HG02610 (cell line): ENCODE results near the gene PPP3CA.
"Not testable (repeated sequence)": the region's sequence is repeated elsewhere in the genome, so short reads cannot be mapped to it uniquely, and the experiment has no call there.

ENCODE experiments used
- ATAC-seq: cut with Tn5 transposase; IDR thresholded peaks from one replicate; pipeline ENCODE4 v1.9.1; 2021; ENCODE audit warnings: mild to moderate bottlenecking, moderate library complexity; ENCODE audit not compliant: unreplicated experiment

Gene PPP3CA

GRCh38 chr4:101258883-101259282, 88.4 kb downstream of the PPP3CA start:
- ATAC-seq, result peak; percentile 42

DNA sequence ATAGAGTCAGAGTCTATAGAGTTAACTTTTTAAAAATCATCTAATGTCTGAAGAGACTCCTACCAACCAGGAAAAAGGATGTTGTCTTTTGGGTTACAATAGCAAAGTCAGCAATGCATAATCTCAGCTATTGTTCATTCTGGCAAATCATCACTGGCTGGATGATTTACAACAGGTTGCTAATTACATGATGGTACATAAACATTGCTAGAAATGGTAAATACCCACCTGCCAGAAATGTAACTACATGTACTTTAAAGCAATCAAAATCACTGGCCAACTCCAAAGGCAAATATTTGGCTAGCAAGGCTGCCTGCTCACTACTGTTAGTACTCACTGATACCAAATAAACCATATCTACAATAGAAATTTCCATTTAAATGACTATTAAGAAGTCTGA, 91.1 kb downstream of the PPP3CA start:
- ATAC-seq, result no peak

GRCh38 chr4:101254776-101255175, 92.5 kb downstream of the PPP3CA start:
- no peak for ATAC-seq

DNA sequence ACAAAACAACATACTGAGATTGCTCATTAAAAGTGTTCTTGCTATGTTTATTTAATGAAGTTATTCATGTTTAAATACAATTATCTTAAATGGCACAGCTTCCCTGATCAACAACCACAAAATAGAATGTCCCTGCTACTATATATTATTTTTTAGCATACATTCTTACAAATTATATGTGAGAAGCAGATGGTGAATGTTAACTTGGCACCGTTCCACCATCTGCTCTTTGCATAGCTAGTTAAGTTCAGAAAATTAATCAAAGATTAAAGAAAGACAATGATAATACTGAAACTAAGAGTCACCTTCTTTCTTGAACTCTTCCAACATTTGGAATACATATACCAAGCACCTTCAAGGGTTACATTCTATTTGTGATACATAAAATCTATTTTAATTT, 94.2 kb downstream of the PPP3CA start:
- ATAC-seq, result no peak

DNA sequence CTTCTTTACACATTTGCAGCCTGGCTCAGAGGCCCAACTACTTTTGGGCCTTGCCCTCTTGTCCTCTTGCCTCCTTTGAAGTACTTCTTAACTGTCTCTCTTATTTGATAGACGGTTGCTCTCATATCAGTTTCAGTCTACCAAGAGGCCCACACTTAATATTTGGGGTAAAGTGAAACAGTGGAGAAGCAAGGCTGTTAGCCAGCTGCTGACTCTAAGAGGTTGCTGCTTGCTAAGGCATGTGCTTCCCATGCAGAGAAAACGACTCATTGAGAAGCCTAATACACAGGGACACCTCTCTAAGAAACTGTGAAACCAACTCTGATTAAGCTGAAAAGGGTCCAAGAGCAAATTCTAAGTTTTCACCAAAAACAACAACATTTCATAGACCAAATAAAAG, 94.6 kb downstream of the PPP3CA start:
- ATAC-seq, result no peak

GRCh38 chr4:101251261-101251660, 96.1 kb downstream of the PPP3CA start:
- ATAC-seq, result no peak

GRCh38 chr4:101244349-101244748, 103.0 kb downstream of the PPP3CA start:
- no peak for ATAC-seq

- no peak for ATAC-seq
These were observed 104.9 kb downstream of the PPP3CA start for GRCh38 chr4:101242441-101242840.

- ATAC-seq, result no peak
These were observed 107.2 kb downstream of the PPP3CA start for GRCh38 chr4:101240099-101240498.

DNA sequence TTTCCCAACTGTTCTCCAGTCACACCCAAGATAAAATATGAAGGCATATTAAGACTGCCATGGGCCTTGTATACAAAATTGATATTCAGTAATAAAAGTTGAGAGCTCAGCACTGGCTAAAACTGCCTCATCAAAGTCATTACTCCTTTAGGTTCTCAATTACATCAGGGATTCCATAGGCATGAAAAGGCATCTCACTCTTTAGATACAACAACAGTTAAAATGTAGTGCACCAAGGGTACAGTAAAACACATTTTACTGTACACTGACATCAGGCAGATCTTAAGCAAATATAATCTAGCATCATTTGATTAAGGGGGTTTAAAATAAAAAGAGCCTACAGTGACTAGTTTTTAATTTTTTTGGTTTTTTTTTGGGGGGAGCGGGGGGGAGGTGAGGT, 107.7 kb downstream of the PPP3CA start:
- no peak for ATAC-seq

- ATAC-seq, result no peak
These were observed 108.6 kb downstream of the PPP3CA start for GRCh38 chr4:101238706-101239105.

- ATAC-seq, result no peak
These were observed 109.6 kb downstream of the PPP3CA start for GRCh38 chr4:101237773-101238172.

DNA sequence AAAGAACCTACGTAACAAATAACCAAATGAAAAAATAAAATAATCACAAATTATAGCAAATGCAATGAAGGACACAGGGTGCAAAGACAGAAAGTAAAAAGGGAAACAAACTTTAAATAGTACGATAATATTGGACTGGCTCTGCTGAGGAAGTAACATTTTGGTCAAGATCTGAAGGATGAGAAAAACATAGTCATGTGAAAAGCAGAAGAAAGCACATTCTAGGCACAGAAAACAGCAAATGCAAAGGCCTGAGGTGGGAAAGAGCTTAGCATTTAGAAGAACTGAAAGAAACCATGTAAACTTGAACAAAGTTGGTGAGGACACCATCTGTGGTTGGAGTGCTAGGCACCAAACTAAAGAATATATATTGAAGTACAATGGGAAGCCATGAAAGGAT, 111.2 kb downstream of the PPP3CA start:
- no peak for ATAC-seq

- not testable (repeated sequence) for ATAC-seq
These were observed 113.2 kb downstream of the PPP3CA start for GRCh38 chr4:101234141-101234540.

DNA sequence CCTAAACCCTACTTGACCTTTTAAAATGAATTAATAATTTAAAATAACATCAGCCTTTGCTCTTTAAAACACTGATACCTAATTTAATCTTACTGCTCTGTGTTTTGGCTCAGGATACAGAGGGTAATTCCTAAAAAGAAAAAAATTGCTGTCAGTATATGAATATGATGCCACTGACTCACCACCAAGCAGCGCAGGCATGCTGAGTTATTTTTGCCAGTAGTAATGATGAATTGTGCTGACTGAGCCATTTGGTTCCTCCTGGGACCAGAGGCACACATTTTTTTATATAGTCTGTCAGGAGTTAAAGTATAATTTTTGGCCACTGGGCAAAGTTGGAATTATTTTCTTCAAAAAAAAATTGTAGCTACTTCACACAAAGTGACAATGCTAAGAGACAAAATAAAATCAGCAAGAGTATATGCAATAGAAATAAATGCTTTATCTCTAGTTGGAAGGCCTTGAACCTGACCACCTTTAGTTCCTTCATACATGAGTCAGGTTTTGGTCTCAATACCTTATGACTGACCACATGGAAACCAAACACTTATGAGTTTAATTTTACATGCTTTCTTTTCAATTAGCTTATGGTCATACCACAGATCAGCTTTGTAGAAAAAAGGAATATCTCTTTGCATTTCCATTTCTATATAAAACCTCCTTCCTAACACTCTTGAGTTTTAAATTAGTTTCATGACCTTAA, 115.1 kb downstream of the PPP3CA start:
- ATAC-seq, result peak; percentile 91

- no peak for ATAC-seq
These were observed 116.4 kb downstream of the PPP3CA start for GRCh38 chr4:101230801-101231426.

- ATAC-seq, result no peak
These were observed 118.2 kb downstream of the PPP3CA start for GRCh38 chr4:101229116-101229515.

DNA sequence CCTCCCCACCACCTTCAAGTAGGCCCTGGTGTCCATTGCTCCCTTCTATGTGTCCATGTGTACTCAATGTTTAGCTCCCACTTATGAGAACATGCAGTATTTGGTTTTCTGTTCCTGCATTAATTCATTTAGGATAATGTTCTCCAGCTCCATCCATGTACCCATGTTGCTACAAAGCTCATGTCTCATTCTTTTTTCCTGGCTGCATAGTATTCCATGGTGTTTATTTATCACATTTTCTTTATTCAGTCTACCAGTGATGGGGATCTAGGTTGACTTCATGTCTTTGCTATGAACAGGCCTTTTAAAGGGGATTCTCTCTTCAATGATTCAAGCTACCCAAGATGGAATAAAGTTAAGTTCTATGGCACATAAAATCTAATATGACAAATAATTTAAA, 119.6 kb downstream of the PPP3CA start:
- no peak for ATAC-seq

DNA sequence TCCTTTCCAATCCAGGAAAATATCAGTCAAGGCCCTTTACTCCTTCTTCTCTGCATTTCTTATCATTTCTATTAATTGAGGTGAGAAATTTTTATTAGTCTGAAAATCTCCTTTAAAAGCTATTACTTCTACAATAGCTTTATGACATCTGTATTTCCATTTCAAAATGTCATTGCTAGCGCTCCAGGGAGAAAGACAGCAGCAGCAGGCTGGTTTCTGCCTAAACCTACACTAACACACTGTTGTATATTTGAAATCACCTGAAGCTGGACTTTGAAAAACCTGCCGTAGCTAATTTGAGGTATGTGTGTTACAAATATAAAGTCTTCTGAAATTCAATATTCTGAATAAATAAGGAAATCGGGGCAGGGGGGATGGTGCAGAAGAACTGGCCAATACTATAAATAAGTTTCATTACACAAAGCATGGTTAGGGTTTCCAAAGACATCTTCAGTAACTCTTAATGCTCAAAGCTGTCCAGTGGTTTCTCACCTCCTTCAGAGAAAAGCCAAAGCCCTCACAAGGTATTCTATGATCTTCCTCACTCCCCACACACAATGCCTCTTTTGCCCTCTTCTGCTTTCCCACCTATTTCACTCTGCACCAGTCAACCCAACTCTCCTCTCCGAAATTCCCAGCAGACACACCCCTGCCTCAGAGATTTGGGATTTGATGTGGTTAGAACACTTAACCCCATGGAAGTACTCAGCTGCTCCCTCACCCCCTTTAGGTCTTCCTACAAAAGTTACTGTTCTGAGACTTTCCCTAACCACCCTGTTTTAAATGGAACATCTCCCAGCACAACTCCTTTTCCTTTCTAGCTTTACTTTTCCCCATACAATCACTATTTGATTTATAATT, 122.7 kb downstream of the PPP3CA start:
- ATAC-seq, result no peak

DNA sequence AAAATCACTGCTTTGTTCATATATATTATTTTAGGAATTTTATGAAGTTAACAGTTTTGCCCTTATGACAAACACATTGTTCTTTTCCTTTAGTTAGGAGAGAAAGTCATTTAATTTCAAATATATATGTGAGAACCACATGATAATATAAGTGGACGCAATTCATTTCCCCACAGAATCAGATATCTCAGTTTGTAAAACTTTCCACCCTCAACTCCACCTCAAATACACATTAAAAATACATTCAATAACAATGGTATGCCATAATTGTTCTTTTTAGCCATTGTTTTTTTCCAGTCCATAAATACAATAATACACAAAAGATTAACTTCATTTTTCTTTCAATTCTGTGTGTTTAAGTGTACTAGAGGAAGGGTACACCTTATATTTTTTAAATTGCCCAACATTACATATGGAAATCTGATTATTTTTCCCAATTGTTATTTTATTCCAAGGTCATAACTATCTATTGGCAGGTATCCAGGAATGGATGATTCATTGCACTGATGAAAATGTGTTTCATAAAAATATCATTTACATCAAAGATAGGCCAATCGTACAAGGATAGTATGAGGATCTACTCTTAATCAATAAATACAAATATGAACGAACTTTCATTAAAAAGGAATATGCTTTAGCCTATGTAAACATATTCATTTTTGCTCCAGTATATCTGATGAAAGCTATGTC, 125.0 kb downstream of the PPP3CA start:
- ATAC-seq, result no peak

DNA sequence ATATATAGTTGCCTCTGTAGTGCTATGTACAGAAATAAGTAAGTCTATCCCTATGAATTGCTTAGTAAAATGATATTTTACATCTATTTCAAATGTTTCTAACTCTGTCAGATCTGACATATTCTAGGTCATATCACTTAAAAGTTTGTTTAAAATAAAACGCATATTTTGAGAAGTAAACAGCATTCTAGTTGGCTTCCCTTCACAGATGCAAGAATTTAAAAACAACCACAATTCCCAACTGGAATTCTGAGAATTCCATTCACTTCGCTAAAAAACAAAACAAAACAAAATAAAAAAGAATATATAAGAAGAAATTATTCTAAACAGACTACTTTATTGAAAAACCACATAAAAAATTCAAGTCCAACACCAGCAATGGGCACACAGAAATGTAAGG, 126.0 kb downstream of the PPP3CA start:
- ATAC-seq, result no peak
